Spleen (tissue), 11 donors: Measurements from ENCODE around the gene SETD4. TPM values are rescaled to one million over a fixed set of nuclear protein-coding genes. Genes with fewer than 3 reads are reported as not detected.

Experiments
- DNase-seq: peaks from one replicate; pipeline ENCODE4 v3.0.0-alpha.2; 2020
- H3K27ac ChIP-seq, 8 donors: fragments of 200-600 bp; sonication (generic) in 7 of 8; 1 replicate in 4 of 8; 2 replicates in 4 of 8; pipeline versions ENCODE4 v1.5.0 to v1.8.0; 2016 to 2021; ENCODE audit warnings: inconsistent platforms in 4 of 8, mild to moderate bottlenecking in 4 of 8, moderate library complexity in 1 of 8
- H3K27me3 ChIP-seq, 7 donors: fragments of 200-600 bp; sonication (generic) in 6 of 7; replicated peaks in 1 of 7; 1 replicate in 4 of 7; 2 replicates in 3 of 7; pipeline versions ENCODE4 v1.5.0 to v1.8.0; 2016 to 2021; ENCODE audit warnings: inconsistent platforms in 3 of 7, mild to moderate bottlenecking in 1 of 7
- H3K36me3 ChIP-seq, 6 donors: fragments of 200-600 bp; sonication (generic) in 5 of 6; 1 replicate in 4 of 6; 2 replicates in 2 of 6; pipeline versions ENCODE4 v1.5.0 to v1.8.0; 2016 to 2021; ENCODE audit warnings: inconsistent platforms in 2 of 6
- H3K4me1 ChIP-seq, 6 donors: fragments of 200-600 bp; sonication (generic) in 5 of 6; 1 replicate in 3 of 6; 2 replicates in 3 of 6; pipeline versions ENCODE4 v1.5.0 to v1.8.0; 2016 to 2021; ENCODE audit warnings: inconsistent platforms in 3 of 6
- H3K4me3 ChIP-seq, 8 donors: fragments of 200-600 bp; sonication (generic) in 7 of 8; 1 replicate in 4 of 8; 2 replicates in 4 of 8; pipeline versions ENCODE4 v1.5.0 to v1.8.0; 2016 to 2021; ENCODE audit warnings: inconsistent platforms in 4 of 8, mild to moderate bottlenecking in 4 of 8, moderate library complexity in 2 of 8
- H3K9me3 ChIP-seq, 8 donors: fragments of 200-600 bp; sonication (generic) in 7 of 8; 1 replicate in 4 of 8; 2 replicates in 4 of 8; pipeline versions ENCODE4 v1.5.0 to v1.8.0; 2016 to 2021; ENCODE audit warnings: inconsistent platforms in 4 of 8
- CTCF ChIP-seq, 11 experiments: fragments of 200-600 bp in 7 of 11; fragments of 450-650 bp in 4 of 11; sonication (generic) in 4 of 11; IDR thresholded peaks in 8 of 11; conservative IDR thresholded peaks in 3 of 11; 1 replicate in 7 of 11; 2 replicates in 4 of 11; pipeline versions ENCODE4 v1.4.0 to v1.8.0; 2016 to 2021; ENCODE audit warnings: antibody characterized with exemption in 11 of 11, inconsistent platforms in 4 of 11, mild to moderate bottlenecking in 1 of 11
- POLR2A ChIP-seq, 3 donors: fragments of 450-650 bp; IDR thresholded peaks; one replicate each; pipeline ENCODE4 v1.5.1; 2017; ENCODE audit warnings: antibody characterized with exemption in 3 of 3, mild to moderate bottlenecking in 1 of 3
- POLR2AphosphoS5 ChIP-seq, 3 donors: sonication (generic); formaldehyde crosslinking; IDR thresholded peaks; one replicate each; pipeline ENCODE4 v1.5.1; 2017; ENCODE audit warnings: antibody characterized with exemption in 3 of 3
- whole genome bisulfite sequencing, 5 donors: extraction: QIAGEN DNeasy Blood & Tissue Kit in 3 of 5; methylation state at CpG; one replicate each; pipeline versions ENCODE4 v1.1.5 to v1.1.7; 2013 to 2018; 5-methylcytosine and 5-hydroxymethylcytosine counted together
- intact Hi-C: fragments of 100-400 bp; cut with DNase I; formaldehyde crosslinking; loops from one replicate; pipeline ENCODE4 v1.15.0; 2023; ENCODE audit warnings: low total_unique reads
- polyA plus RNA-seq, 3 donors: library from polyadenylated mRNA; stranded (reverse); fragments of 200-250 nt; gene quantifications; one replicate each; pipeline ENCODE4 v1.2.1, GENCODE V29; 2013
- total RNA-seq, 7 donors: library from RNA; depleted of rRNA in 3 of 7; stranded (reverse); fragments of >200 nt in 3 of 7; fragmentation: NEBNext Ultra II Directional in 4 of 7; extraction: Animal tissue kit (Norgen Biotek cat#: 25700) in 4 of 7; gene quantifications; one replicate each; pipeline versions ENCODE4 v1.1.0 to v1.2.1, GENCODE V29; 2016 to 2021
- donor health status: healthy with polysubstance abuse.
- donor health status: DM: no; HTN: no; CAD: no; lungs with moderate emphysema.
- donor health status: DM: no; HTN: no; CAD: no.
- donor health status: Bipolar disorder and iron deficiency.
- donor health status: healthy.
- donor health status: DM: no; HTN: no; CAD: no.
- donor health status: DM: yes; HTN: yes; CAD: no.

The SETD4 gene
- total and polyA plus RNA-seq, 10 donors, result 6.9 to 28.1 (median 18.4) TPM

- 53 to 93% (median 80%) methylated on average over 5 to 8 of the region's 13 CpGs for WGBS, 5 donors
- Histone ChIP-seq H3K4me1 (no peaks in the 10 kb centered on the region), H3K27me3 (peaks cover 0 to 34% (median 0%) of the 10 kb centered on the region in 7 donors), H3K27ac (peak overlapping the region in 2 of 8 donors; percentile 12 to 33), H3K4me3 (no peak overlapping the region), H3K36me3 (no peaks in the 10 kb centered on the region), H3K9me3 (no peaks in the 10 kb centered on the region)
- no peak for DNase-seq
- intact Hi-C loops, result no loop called here
- TF ChIP-seq CTCF (IDR thresholded peaks at IDR 0.05 in 8 of 11, conservative IDR thresholded peaks at IDR 0.05 in 3 of 11) (no peak), POLR2A (IDR thresholded peaks at IDR 0.05) (no peak), POLR2AphosphoS5 (IDR thresholded peaks at IDR 0.05) (no peak)
These were observed 55.9 kb downstream of the SETD4 start for GRCh38 chr21:36004441-36004840.

GRCh38 chr21:36003776-36004175 lies 56.5 kb downstream of the SETD4 start:
- TF ChIP-seq POLR2A (IDR thresholded peaks at IDR 0.05) (no peak), CTCF (IDR thresholded peaks at IDR 0.05 in 8 of 11, conservative IDR thresholded peaks at IDR 0.05 in 3 of 11) (no peak), POLR2AphosphoS5 (IDR thresholded peaks at IDR 0.05) (no peak)
- intact Hi-C loops, result no loop called here
- DNase-seq, result no peak
- Histone ChIP-seq H3K4me1 (no peaks in the 10 kb centered on the region), H3K27ac (peak overlapping the region in 2 of 8 donors; percentile 12 to 33), H3K27me3 (peaks cover 0 to 41% (median 0%) of the 10 kb centered on the region in 7 donors), H3K4me3 (no peak overlapping the region), H3K36me3 (no peaks in the 10 kb centered on the region), H3K9me3 (no peaks in the 10 kb centered on the region)
- WGBS, 5 donors, result 90 to 96% (median 95%) methylated on average over 11 of the region's 11 CpGs

GRCh38 chr21:35996217-35996616 lies 64.1 kb downstream of the SETD4 start:
- no peak for TF ChIP-seq POLR2AphosphoS5 (IDR thresholded peaks at IDR 0.05)
- no peak overlapping the region for H3K27ac ChIP-seq
- no peak for DNase-seq
- intact Hi-C loops, result no loop called here
- no peak overlapping the region for H3K4me3 ChIP-seq
- H3K27me3 ChIP-seq, result peaks cover 0 to 76% (median 0%) of the 10 kb centered on the region in 7 donors
- no peaks in the 10 kb centered on the region for H3K9me3 ChIP-seq
- no peaks in the 10 kb centered on the region for H3K36me3 ChIP-seq
- no peaks in the 10 kb centered on the region for H3K4me1 ChIP-seq

- H3K27me3 ChIP-seq, result peaks cover 0 to 78% (median 0%) of the 10 kb centered on the region in 7 donors
- WGBS, 5 donors, result 59 to 72% (median 66%) methylated on average over 4 of the region's 4 CpGs
- no peak for TF ChIP-seq POLR2AphosphoS5 (IDR thresholded peaks at IDR 0.05)
- no peak for TF ChIP-seq CTCF (IDR thresholded peaks at IDR 0.05 in 8 of 11, conservative IDR thresholded peaks at IDR 0.05 in 3 of 11)
- TF ChIP-seq POLR2A (IDR thresholded peaks at IDR 0.05), result no peak
- no peak for DNase-seq
- intact Hi-C loops, result no loop called here
- no peaks in the 10 kb centered on the region for H3K9me3 ChIP-seq
- H3K4me3 ChIP-seq, result no peak overlapping the region
- no peaks in the 10 kb centered on the region for H3K4me1 ChIP-seq
- no peaks in the 10 kb centered on the region for H3K36me3 ChIP-seq
- no peak overlapping the region for H3K27ac ChIP-seq
These were observed 64.7 kb downstream of the SETD4 start for GRCh38 chr21:35995522-35996088.
